ENCODE results near the gene TMIGD3. TPM values are rescaled to one million over a fixed set of nuclear protein-coding genes. Genes with fewer than 3 reads are reported as not detected.
A peak's percentile ranks its signal among the peaks of the same experiment; 100 is the strongest.

Gene TMIGD3
- total RNA-seq, 4 donors from 2014 or later: 1.7 to 2.6 (median 2.3) TPM

DNA sequence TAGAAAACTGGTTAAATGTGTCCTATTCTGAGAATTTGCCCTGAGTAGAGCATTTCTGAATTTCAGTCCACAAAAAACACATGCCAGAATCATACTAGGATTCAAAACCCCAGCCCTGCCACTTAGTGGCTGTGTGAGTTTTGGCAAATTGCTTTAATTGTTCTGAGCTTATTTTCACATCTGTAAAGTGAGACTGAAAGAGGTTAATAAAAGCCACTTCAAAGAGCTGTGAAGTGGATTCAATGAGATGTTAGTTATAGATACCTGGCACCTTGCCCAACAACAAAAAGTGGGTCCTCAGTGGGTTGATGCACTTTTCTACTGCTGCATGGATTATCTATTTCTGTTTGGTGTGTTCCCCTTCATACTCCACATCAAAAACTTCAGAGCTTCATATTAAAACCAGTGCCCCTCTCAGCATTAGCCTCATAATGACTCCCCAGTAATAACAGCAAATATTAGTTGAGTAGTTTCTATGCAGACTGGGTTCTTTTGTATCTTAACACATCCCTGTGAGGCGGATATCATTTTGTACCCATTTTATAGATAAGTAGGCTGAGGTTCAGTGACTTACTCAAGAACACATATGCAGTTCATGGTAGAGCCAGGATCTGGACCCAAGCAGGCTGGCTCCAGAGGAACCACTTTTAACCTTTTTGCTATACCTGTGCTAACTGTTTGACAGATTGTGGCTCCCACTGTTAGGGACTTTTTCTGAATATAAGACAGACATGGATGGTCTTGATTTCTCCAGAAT is 14.2 kb upstream of the TMIGD3 start:
- peaks cover 23 to 51% (median 45%) of the 10 kb centered on the region in 4 donors for H3K4me1 ChIP-seq
- DNase-seq (ENCODE audit: extremely low spot score): no peak
- intact Hi-C loops (cut with DNase I): no loop called here
- 100% methylated on average over 1 of the region's 1 CpG for WGBS
- H3K4me3 ChIP-seq: no peak overlapping the region
- H3K27ac ChIP-seq (replicated peaks in 1 of 4): peak overlapping the region in 1 of 4 donors; percentile 95
- no peak for TF ChIP-seq CTCF (IDR thresholded peaks at IDR 0.05)
- TF ChIP-seq EP300 (IDR thresholded peaks at IDR 0.05): no peak
- no peak for TF ChIP-seq POLR2A (IDR thresholded peaks at IDR 0.05; ENCODE audit: low read depth)
- TF ChIP-seq POLR2AphosphoS5 (IDR thresholded peaks at IDR 0.05): no peak
- no peaks in the 10 kb centered on the region for H3K9me3 ChIP-seq
- H3K27me3 ChIP-seq: no peaks in the 10 kb centered on the region
- no peaks in the 10 kb centered on the region for H3K36me3 ChIP-seq

DNA sequence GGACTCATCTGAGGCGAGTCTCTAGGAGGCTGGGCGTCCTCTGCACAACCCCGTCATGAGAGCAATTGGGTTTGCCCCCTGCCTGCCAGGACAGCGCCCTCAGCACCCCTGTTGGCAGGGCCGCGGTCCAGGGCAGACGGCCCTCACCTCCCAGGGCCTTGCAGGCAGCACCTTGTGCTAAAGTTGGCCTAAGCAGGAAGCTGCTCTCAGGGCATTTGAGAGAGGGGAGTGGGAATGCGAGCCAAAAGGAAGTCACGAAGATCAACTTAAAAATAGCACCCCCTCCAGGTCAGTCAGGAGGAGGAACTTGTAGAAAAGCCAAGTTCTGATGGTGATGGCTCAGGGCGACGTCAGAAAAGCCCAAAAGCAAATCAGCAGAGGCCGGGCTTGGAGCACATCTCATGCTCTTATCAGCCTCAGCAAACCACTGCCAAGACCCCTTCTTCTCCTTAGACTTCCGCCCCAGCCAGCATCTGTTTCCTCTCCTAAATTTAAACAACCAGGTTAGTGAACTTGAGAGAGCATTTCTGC is 12.6 kb upstream of the TMIGD3 start:
- H3K4me3 ChIP-seq: peak overlapping the region; percentile 46 to 53 (median 50)
- TF ChIP-seq POLR2A (IDR thresholded peaks at IDR 0.05; ENCODE audit: low read depth) (no peak), CTCF (IDR thresholded peaks at IDR 0.05) (peak in 2 of 3 experiments; percentile 27 to 33), EP300 (IDR thresholded peaks at IDR 0.05) (no peak), POLR2AphosphoS5 (IDR thresholded peaks at IDR 0.05) (peak; percentile 40 to 43)
- H3K4me1 ChIP-seq: peaks cover 26 to 67% (median 53%) of the 10 kb centered on the region in 4 donors
- H3K27me3 ChIP-seq: no peaks in the 10 kb centered on the region
- H3K27ac ChIP-seq (replicated peaks in 1 of 4): peak overlapping the region; percentile 83 to 95 (median 88)
- H3K9me3 ChIP-seq: no peaks in the 10 kb centered on the region
- H3K36me3 ChIP-seq: no peaks in the 10 kb centered on the region
- DNase-seq (ENCODE audit: extremely low spot score): no peak
- 15% methylated on average over 9 of the region's 13 CpGs for WGBS
- intact Hi-C loops (cut with DNase I): no loop called here

DNA sequence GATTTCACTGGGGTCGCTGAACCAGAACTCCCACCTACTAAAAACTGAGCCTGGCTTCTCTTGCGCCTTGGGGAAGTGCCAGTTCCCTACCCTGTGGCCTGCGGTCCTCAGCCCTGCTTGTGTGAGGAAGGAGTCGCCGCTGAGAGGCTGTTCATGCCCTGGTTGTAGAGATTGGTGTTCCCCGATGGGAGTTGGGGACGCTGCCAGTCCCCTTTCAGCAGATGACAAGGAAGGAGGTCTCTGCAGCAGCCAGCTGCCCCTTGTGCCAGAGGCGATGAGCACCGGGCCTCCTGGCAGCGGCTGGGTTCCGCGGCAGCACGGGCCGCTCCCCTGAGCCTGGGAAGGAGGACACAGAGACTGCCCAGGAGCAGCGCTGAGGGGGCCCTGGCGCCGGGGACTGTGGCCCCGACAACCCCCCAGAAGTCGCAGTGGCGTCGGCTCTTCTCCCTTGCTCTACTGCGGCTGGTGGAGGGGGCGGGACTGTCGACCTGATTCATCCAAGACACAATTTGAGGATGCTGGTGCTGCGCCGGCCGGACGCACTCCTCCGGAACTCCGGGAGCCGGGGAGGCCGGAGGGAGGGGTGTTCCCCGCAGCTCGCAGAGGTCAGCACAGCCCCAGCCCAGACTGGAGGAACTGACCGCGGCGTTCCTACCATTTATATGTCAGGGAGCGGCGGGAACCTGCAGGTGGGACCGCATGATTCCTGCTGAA is 12.0 kb upstream of the TMIGD3 start:
- WGBS: 28% methylated on average over 15 of the region's 40 CpGs
- Histone ChIP-seq H3K36me3 (no peaks in the 10 kb centered on the region), H3K4me3 (peak overlapping the region; percentile 46 to 53 (median 50)), H3K27me3 (no peaks in the 10 kb centered on the region), H3K9me3 (no peaks in the 10 kb centered on the region), H3K27ac (replicated peaks in 1 of 4) (peak overlapping the region; percentile 83 to 95 (median 88)), H3K4me1 (peaks cover 32 to 73% (median 59%) of the 10 kb centered on the region in 4 donors)
- intact Hi-C loops (cut with DNase I): no loop called here
- no peak for DNase-seq (ENCODE audit: extremely low spot score)
- TF ChIP-seq POLR2AphosphoS5 (IDR thresholded peaks at IDR 0.05): peak in 1 of 2 donors; percentile 42
- TF ChIP-seq POLR2A (IDR thresholded peaks at IDR 0.05; ENCODE audit: low read depth): no peak
- TF ChIP-seq CTCF (IDR thresholded peaks at IDR 0.05): no peak
- TF ChIP-seq EP300 (IDR thresholded peaks at IDR 0.05): no peak

GRCh38 chr1:111513410-111514020 is 10.1 kb upstream of the TMIGD3 start:
- Histone ChIP-seq H3K27ac (replicated peaks in 1 of 4) (peak overlapping the region; percentile 36 to 95 (median 66)), H3K36me3 (no peaks in the 10 kb centered on the region), H3K4me3 (no peak overlapping the region), H3K9me3 (no peaks in the 10 kb centered on the region), H3K27me3 (no peaks in the 10 kb centered on the region), H3K4me1 (peaks cover 51 to 92% (median 78%) of the 10 kb centered on the region in 4 donors)
- intact Hi-C loops (cut with DNase I): no loop called here
- TF ChIP-seq POLR2AphosphoS5 (IDR thresholded peaks at IDR 0.05) (peak; percentile 37 to 62), CTCF (IDR thresholded peaks at IDR 0.05) (no peak), EP300 (IDR thresholded peaks at IDR 0.05) (no peak), POLR2A (IDR thresholded peaks at IDR 0.05; ENCODE audit: low read depth) (no peak)
- no peak for DNase-seq (ENCODE audit: extremely low spot score)
- WGBS: 71% methylated on average over 7 of the region's 8 CpGs
